GM15510 (cell line): ENCODE results near the gene CAMTA1.

Source experiments
- POLR2A ChIP-seq: IDR thresholded peaks from 3 replicates; pipeline ENCODE4 v1.6.1; 2011; ENCODE audit warnings: borderline replicate concordance; ENCODE audit not compliant: insufficient read length; ENCODE audit errors: extremely low read depth

Gene CAMTA1

GRCh38 chr1:7659514-7659913 lies 874.3 kb downstream of the CAMTA1 start:
- TF ChIP-seq POLR2A, result no peak

GRCh38 chr1:7663451-7664146 lies 878.3 kb downstream of the CAMTA1 start:
- TF ChIP-seq POLR2A, result no peak

- TF ChIP-seq POLR2A, result no peak
Measured at GRCh38 chr1:7664147-7664892, 879.1 kb downstream of the CAMTA1 start.

- TF ChIP-seq POLR2A, result no peak
Measured at GRCh38 chr1:7664893-7665250, 879.6 kb downstream of the CAMTA1 start.

- no peak for TF ChIP-seq POLR2A
Measured at GRCh38 chr1:7666249-7666648, 881.0 kb downstream of the CAMTA1 start.

- TF ChIP-seq POLR2A, result no peak
Measured at GRCh38 chr1:7667159-7667558, 881.9 kb downstream of the CAMTA1 start.

GRCh38 chr1:7667625-7668218 lies 882.5 kb downstream of the CAMTA1 start:
- no peak for TF ChIP-seq POLR2A

GRCh38 chr1:7669559-7670311 lies 884.5 kb downstream of the CAMTA1 start:
- no peak for TF ChIP-seq POLR2A

GRCh38 chr1:7670334-7671145 lies 885.3 kb downstream of the CAMTA1 start:
- TF ChIP-seq POLR2A, result no peak

- no peak for TF ChIP-seq POLR2A
Measured at GRCh38 chr1:7671146-7671465, 885.9 kb downstream of the CAMTA1 start.

GRCh38 chr1:7671676-7672075 lies 886.4 kb downstream of the CAMTA1 start:
- no peak for TF ChIP-seq POLR2A

GRCh38 chr1:7672864-7673263 lies 887.6 kb downstream of the CAMTA1 start:
- TF ChIP-seq POLR2A, result no peak

- no peak for TF ChIP-seq POLR2A
Measured at GRCh38 chr1:7674972-7675371, 889.7 kb downstream of the CAMTA1 start.
